ENCODE measurements around the gene TNFSF12. TPM values are rescaled to one million over a fixed set of nuclear protein-coding genes. Genes with fewer than 3 reads are reported as not detected.

The TNFSF12 gene
- total RNA-seq, 1 experiment from 2014 or later = 0.24 TPM

- DNase-seq (ENCODE audit: low read depth) = no peak
- in situ Hi-C loops (cut with HindIII; ENCODE audit: low pct_unique_long_range_greater_than_20kb, low sequenced_read_pairs) = no loop called here
These were observed 57.4 kb downstream of the TNFSF12 start for GRCh38 chr17:7606280-7606679.

Other genes starting within 250 kb of the TNFSF12 start
- gene EIF5A, start 241.4 kb upstream of the TNFSF12 start, total RNA-seq (2014; rRNA removed; shearing (Covaris generic); ENCODE audit: low replicate concordance) = 483 and 624 TPM in 2 replicates
- 51.1 and 56.4 TPM in 2 replicates for gene GPS2, start 233.7 kb upstream of the TNFSF12 start, total RNA-seq (2014; rRNA removed; shearing (Covaris generic); ENCODE audit: low replicate concordance)
- 15.0 and 17.9 TPM in 2 replicates for gene NEURL4, start 219.7 kb upstream of the TNFSF12 start, total RNA-seq (2014; rRNA removed; shearing (Covaris generic); ENCODE audit: low replicate concordance)
- 2.3 and 26.4 TPM in 2 replicates for gene ACAP1, start 212.5 kb upstream of the TNFSF12 start, total RNA-seq (2014; rRNA removed; shearing (Covaris generic); ENCODE audit: low replicate concordance)
- gene KCTD11, start 196.9 kb upstream of the TNFSF12 start, total RNA-seq (2014; rRNA removed; shearing (Covaris generic); ENCODE audit: low replicate concordance) = 17.2 and 23.2 TPM in 2 replicates
- gene TMEM95, start 193.9 kb upstream of the TNFSF12 start, total RNA-seq (2014; rRNA removed; shearing (Covaris generic); ENCODE audit: low replicate concordance) = not detected in 2 replicates
- 1.8 and 2.9 TPM in 2 replicates for gene TNK1, start 168.0 kb upstream of the TNFSF12 start, total RNA-seq (2014; rRNA removed; shearing (Covaris generic); ENCODE audit: low replicate concordance)
- 5.6 and 14.4 TPM in 2 replicates for gene PLSCR3, start 154.5 kb upstream of the TNFSF12 start, total RNA-seq (2014; rRNA removed; shearing (Covaris generic); ENCODE audit: low replicate concordance)
- 132 and 200 TPM in 2 replicates for gene TMEM256, start 145.0 kb upstream of the TNFSF12 start, total RNA-seq (2014; rRNA removed; shearing (Covaris generic); ENCODE audit: low replicate concordance)
- gene NLGN2, start 141.2 kb upstream of the TNFSF12 start, total RNA-seq (2014; rRNA removed; shearing (Covaris generic); ENCODE audit: low replicate concordance) = 1.1 TPM in 1 of 2 replicates, not detected in the other
- gene SPEM1, start 128.7 kb upstream of the TNFSF12 start, total RNA-seq (2014; rRNA removed; shearing (Covaris generic); ENCODE audit: low replicate concordance) = not detected in 2 replicates
- not detected in 2 replicates for gene SPEM2, start 123.4 kb upstream of the TNFSF12 start, total RNA-seq (2014; rRNA removed; shearing (Covaris generic); ENCODE audit: low replicate concordance)
- not detected in 2 replicates for gene SPEM3, start 120.2 kb upstream of the TNFSF12 start, total RNA-seq (2014; rRNA removed; shearing (Covaris generic); ENCODE audit: low replicate concordance)
- gene TMEM102, start 113.6 kb upstream of the TNFSF12 start, total RNA-seq (2014; rRNA removed; shearing (Covaris generic); ENCODE audit: low replicate concordance) = 2.9 and 6.7 TPM in 2 replicates
- gene FGF11, start 109.5 kb upstream of the TNFSF12 start, total RNA-seq (2014; rRNA removed; shearing (Covaris generic); ENCODE audit: low replicate concordance) = 0.06 and 0.98 TPM in 2 replicates
- 4.0 and 11.0 TPM in 2 replicates for gene CHRNB1, start 104.0 kb upstream of the TNFSF12 start, total RNA-seq (2014; rRNA removed; shearing (Covaris generic); ENCODE audit: low replicate concordance)
- 4.6 and 5.8 TPM in 2 replicates for gene ZBTB4, start 69.4 kb upstream of the TNFSF12 start, total RNA-seq (2014; rRNA removed; shearing (Covaris generic); ENCODE audit: low replicate concordance)
- not detected in 2 replicates for gene SLC35G6, start 67.6 kb upstream of the TNFSF12 start, total RNA-seq (2014; rRNA removed; shearing (Covaris generic); ENCODE audit: low replicate concordance)
- gene POLR2A, start 64.7 kb upstream of the TNFSF12 start, total RNA-seq (2014; rRNA removed; shearing (Covaris generic); ENCODE audit: low replicate concordance) = 10.9 and 11.8 TPM in 2 replicates
- 5.1 and 6.2 TPM in 2 replicates for gene TNFSF13, start 9.7 kb downstream of the TNFSF12 start, total RNA-seq (2014; rRNA removed; shearing (Covaris generic); ENCODE audit: low replicate concordance)
- gene SENP3, start 12.9 kb downstream of the TNFSF12 start, total RNA-seq (2014; rRNA removed; shearing (Covaris generic); ENCODE audit: low replicate concordance) = 105 and 115 TPM in 2 replicates
- gene CD68, start 30.6 kb downstream of the TNFSF12 start, total RNA-seq (2014; rRNA removed; shearing (Covaris generic); ENCODE audit: low replicate concordance) = 57.9 and 93.2 TPM in 2 replicates
- gene MPDU1, start 34.8 kb downstream of the TNFSF12 start, total RNA-seq (2014; rRNA removed; shearing (Covaris generic); ENCODE audit: low replicate concordance) = 96.4 and 130 TPM in 2 replicates
- gene SOX15, start 41.0 kb downstream of the TNFSF12 start, total RNA-seq (2014; rRNA removed; shearing (Covaris generic); ENCODE audit: low replicate concordance) = not detected in 2 replicates
- 45.5 and 48.8 TPM in 2 replicates for gene FXR2, start 65.8 kb downstream of the TNFSF12 start, total RNA-seq (2014; rRNA removed; shearing (Covaris generic); ENCODE audit: low replicate concordance)
- gene SAT2, start 78.8 kb downstream of the TNFSF12 start, total RNA-seq (2014; rRNA removed; shearing (Covaris generic); ENCODE audit: low replicate concordance) = 49.8 and 51.8 TPM in 2 replicates
- gene SHBG, start 81.1 kb downstream of the TNFSF12 start, total RNA-seq (2014; rRNA removed; shearing (Covaris generic); ENCODE audit: low replicate concordance) = 0.20 TPM in 1 of 2 replicates, not detected in the other
- gene ATP1B2, start 101.9 kb downstream of the TNFSF12 start, total RNA-seq (2014; rRNA removed; shearing (Covaris generic); ENCODE audit: low replicate concordance) = not detected in 2 replicates
- gene TP53, start 138.4 kb downstream of the TNFSF12 start, total RNA-seq (2014; rRNA removed; shearing (Covaris generic); ENCODE audit: low replicate concordance) = 24.4 and 27.3 TPM in 2 replicates
- gene WRAP53, start 139.4 kb downstream of the TNFSF12 start, total RNA-seq (2014; rRNA removed; shearing (Covaris generic); ENCODE audit: low replicate concordance) = 18.6 and 23.1 TPM in 2 replicates
- gene EFNB3, start 156.1 kb downstream of the TNFSF12 start, total RNA-seq (2014; rRNA removed; shearing (Covaris generic); ENCODE audit: low replicate concordance) = not detected in 2 replicates
- gene DNAH2, start 168.7 kb downstream of the TNFSF12 start, total RNA-seq (2014; rRNA removed; shearing (Covaris generic); ENCODE audit: low replicate concordance) = 1.0 TPM in 1 of 2 replicates, not detected in the other

Measured in Caki2 (cell line).